ENCODE data around the gene SYS1.

DNA sequence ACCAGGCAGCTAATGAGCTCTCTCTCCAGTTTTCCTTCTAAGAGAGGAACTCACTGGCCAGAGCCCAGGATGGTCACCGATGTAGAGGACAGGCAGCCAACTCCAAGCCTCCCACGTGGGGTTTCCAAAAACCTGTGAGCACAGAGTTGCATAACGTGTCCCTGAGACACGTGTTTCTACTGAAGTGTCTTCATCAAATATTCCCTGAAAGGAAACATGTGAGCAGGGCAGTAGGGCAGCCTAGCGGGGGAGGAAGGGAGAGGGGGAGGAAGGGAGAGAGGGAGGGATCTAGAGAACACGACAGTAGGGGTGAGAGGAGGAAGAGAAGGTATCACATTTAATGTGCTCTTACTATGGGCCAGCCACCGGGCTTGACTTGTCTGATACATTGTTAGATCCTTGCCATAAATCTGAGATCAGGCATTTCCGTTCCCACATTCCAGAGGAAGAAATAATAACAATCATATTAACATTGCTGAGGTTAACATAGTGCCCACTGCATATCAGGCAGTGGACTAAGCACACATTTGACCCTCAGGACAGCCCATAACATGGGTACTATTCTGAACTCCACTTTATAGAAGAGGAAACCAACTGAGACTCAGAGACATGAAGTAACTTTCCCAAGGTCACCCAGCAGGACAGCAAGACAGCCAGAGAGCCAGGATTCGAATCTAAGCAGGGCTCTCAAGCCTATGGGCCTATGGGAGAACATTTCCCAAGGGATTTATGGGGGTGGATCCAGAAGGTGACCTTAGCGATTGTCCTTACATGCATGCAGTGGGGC, 4.5 kb upstream of the SYS1 start:
- TF ChIP-seq CTCF (IDR thresholded peaks at IDR 0.05) (peak in 2 of 5 experiments; percentile 7 to 24), POLR2A (IDR thresholded peaks at IDR 0.05) (no peak), EP300 (IDR thresholded peaks at IDR 0.05) (peak; percentile 81 to 88)
